ENCODE data around the gene ANO4.

ANO4 gene

DNA sequence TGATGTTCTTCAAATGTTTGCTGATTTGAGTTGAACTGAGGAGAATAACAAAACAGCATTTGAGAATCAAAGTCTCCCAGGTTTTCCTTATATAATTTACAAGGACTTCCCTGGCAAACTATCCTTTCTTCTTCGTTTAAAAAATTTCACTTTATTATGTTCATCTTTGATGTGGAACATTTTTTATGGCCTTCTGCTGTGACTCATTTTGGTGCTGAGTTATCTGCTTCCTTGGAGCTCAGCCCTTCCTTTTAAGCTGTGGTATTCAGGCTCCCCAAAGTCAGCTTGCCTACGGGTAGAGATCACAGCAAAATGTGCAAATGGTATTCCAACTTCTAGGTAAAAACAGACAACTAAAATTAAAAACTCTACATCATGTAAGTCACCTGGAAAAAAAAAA, 1.4 kb upstream of the ANO4 start:
- H3K36me3 ChIP-seq (replicated peaks in 1 of 2; ENCODE audit: control insufficient read depth in 2 of 2, insufficient read depth in 2 of 2, low read length in 2 of 2) = no peaks in the 10 kb centered on the region
- H3K9me3 ChIP-seq (replicated peaks in 1 of 2; ENCODE audit: control insufficient read depth in 2 of 2, insufficient read depth in 1 of 2, low read depth in 1 of 2, low read length in 2 of 2) = no peaks in the 10 kb centered on the region
- no peak overlapping the region for H3K18ac ChIP-seq (ENCODE audit: low read length)
- no peak overlapping the region for H4K8ac ChIP-seq (ENCODE audit: low read depth, low read length)
- H3K27me3 ChIP-seq (ENCODE audit: control insufficient read depth in 3 of 3, insufficient read depth in 3 of 3, low read depth in 1 of 3, low read length in 3 of 3) = peaks cover 0 to 7% (median 0%) of the 10 kb centered on the region in 3 experiments
- no peak overlapping the region for H3K9ac ChIP-seq (ENCODE audit: low read depth, low read length, poor library complexity)
- H2BK120ac ChIP-seq (ENCODE audit: low read depth, low read length) = no peak overlapping the region
- H4K91ac ChIP-seq (ENCODE audit: low read depth, low read length, poor library complexity) = no peak overlapping the region
- H3K4ac ChIP-seq (ENCODE audit: low read length) = no peak overlapping the region
- no peak overlapping the region for H3K14ac ChIP-seq (ENCODE audit: low read length)
- H3K4me3 ChIP-seq (ENCODE audit: low read length in 2 of 2) = no peak overlapping the region
- no peak overlapping the region for H2BK15ac ChIP-seq (ENCODE audit: low read length)
- H2AK5ac ChIP-seq (ENCODE audit: low read depth, low read length) = no peak overlapping the region
- H3K4me1 ChIP-seq (ENCODE audit: control insufficient read depth in 2 of 2, insufficient read depth in 1 of 2, low read depth in 1 of 2, low read length in 2 of 2) = peaks cover 11 to 12% of the 10 kb centered on the region in 2 donors
- H3K27ac ChIP-seq (replicated peaks; ENCODE audit: low read length) = no peak overlapping the region
- no peaks in the 10 kb centered on the region for H3K79me1 ChIP-seq (ENCODE audit: low read depth, low read length)
- no peak overlapping the region for H2BK12ac ChIP-seq (ENCODE audit: low read length)
- no peak overlapping the region for H2AFZ ChIP-seq (ENCODE audit: low read length)
- WGBS, 2 donors (ENCODE audit: extremely low coverage in 2 of 2, insufficient read length in 2 of 2, insufficient replicate concordance in 1 of 2) = no CpG with 5 or more reads among the region's 2 CpGs
- no peak overlapping the region for H2BK5ac ChIP-seq (ENCODE audit: low read length)
- no peak overlapping the region for H3K23ac ChIP-seq (ENCODE audit: low read depth, low read length, poor library complexity)
- DNase-seq (ENCODE audit: low spot score) = no peak
- H3K4me2 ChIP-seq (ENCODE audit: insufficient read depth, low read length, poor library complexity, severe bottlenecking) = no peak overlapping the region

DNA sequence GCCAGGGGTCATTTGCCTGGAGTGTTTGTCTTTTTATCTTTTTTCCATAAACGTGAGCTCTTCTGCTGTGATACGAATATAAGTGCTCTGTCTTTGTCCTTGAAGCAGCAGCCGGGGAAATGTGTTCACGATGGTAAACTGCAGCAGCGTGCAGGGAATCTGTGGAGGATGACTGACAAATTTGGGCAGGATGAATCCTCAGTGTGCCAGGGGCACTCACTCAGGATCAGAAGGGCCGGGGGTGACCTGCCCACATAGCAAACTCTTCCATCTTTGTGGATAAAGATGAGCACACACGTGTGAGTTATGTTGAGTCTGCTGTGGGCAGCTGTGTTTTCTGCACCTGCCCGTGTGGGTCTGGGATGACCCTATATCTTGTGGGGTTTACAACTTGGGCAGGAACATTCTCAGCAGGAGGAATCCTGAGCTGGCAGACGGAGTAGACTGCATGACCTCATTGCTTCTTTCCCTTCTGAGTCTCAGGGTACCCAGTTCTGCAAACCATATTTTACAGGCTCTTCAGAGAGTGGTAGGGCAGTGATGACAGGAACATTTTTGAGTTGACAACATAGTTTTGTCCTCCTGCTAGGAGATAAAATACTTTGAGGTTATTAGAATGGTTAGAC, 711 bp downstream of the ANO4 start:
- WGBS, 2 donors (ENCODE audit: extremely low coverage in 2 of 2, insufficient read length in 2 of 2, insufficient replicate concordance in 1 of 2) = no CpG with 5 or more reads among the region's 9 CpGs
- Histone ChIP-seq H2BK5ac (ENCODE audit: low read length) (no peak overlapping the region), H3K4me1 (ENCODE audit: control insufficient read depth in 2 of 2, insufficient read depth in 1 of 2, low read depth in 1 of 2, low read length in 2 of 2) (peaks cover 11 to 12% of the 10 kb centered on the region in 2 donors), H4K8ac (ENCODE audit: low read depth, low read length) (no peak overlapping the region), H3K9ac (ENCODE audit: low read depth, low read length, poor library complexity) (no peak overlapping the region), H2AFZ (ENCODE audit: low read length) (peak overlapping the region; percentile 91), H3K4me3 (ENCODE audit: low read length in 2 of 2) (peak overlapping the region in 1 of 2 donors; percentile 42), H2BK15ac (ENCODE audit: low read length) (no peak overlapping the region), H3K4me2 (ENCODE audit: insufficient read depth, low read length, poor library complexity, severe bottlenecking) (peak overlapping the region; percentile 27), H3K27ac (replicated peaks; ENCODE audit: low read length) (no peak overlapping the region), H2BK12ac (ENCODE audit: low read length) (no peak overlapping the region), H3K27me3 (ENCODE audit: control insufficient read depth in 3 of 3, insufficient read depth in 3 of 3, low read depth in 1 of 3, low read length in 3 of 3) (peaks cover 0 to 7% (median 0%) of the 10 kb centered on the region in 3 experiments), H3K14ac (ENCODE audit: low read length) (no peak overlapping the region), H3K4ac (ENCODE audit: low read length) (no peak overlapping the region), H3K23ac (ENCODE audit: low read depth, low read length, poor library complexity) (no peak overlapping the region), H4K91ac (ENCODE audit: low read depth, low read length, poor library complexity) (no peak overlapping the region), H3K18ac (ENCODE audit: low read length) (no peak overlapping the region), H2BK120ac (ENCODE audit: low read depth, low read length) (no peak overlapping the region), H3K79me1 (ENCODE audit: low read depth, low read length) (no peaks in the 10 kb centered on the region), H3K9me3 (replicated peaks in 1 of 2; ENCODE audit: control insufficient read depth in 2 of 2, insufficient read depth in 1 of 2, low read depth in 1 of 2, low read length in 2 of 2) (no peaks in the 10 kb centered on the region), H2AK5ac (ENCODE audit: low read depth, low read length) (no peak overlapping the region), H3K36me3 (replicated peaks in 1 of 2; ENCODE audit: control insufficient read depth in 2 of 2, insufficient read depth in 2 of 2, low read length in 2 of 2) (no peaks in the 10 kb centered on the region)
- no peak for DNase-seq (ENCODE audit: low spot score)

- no CpG with 5 or more reads among the region's 6 CpGs for WGBS, 2 donors (ENCODE audit: extremely low coverage in 2 of 2, insufficient read length in 2 of 2, insufficient replicate concordance in 1 of 2)
These were observed 1.2 kb downstream of the ANO4 start for GRCh38 chr12:100795800-100796179.

GRCh38 chr12:100796621-100797020, 2.0 kb downstream of the ANO4 start:
- H2BK120ac ChIP-seq (ENCODE audit: low read depth, low read length) = no peak overlapping the region
- H4K91ac ChIP-seq (ENCODE audit: low read depth, low read length, poor library complexity) = no peak overlapping the region
- no peaks in the 10 kb centered on the region for H3K9me3 ChIP-seq (replicated peaks in 1 of 2; ENCODE audit: control insufficient read depth in 2 of 2, insufficient read depth in 1 of 2, low read depth in 1 of 2, low read length in 2 of 2)
- H3K27me3 ChIP-seq (ENCODE audit: control insufficient read depth in 3 of 3, insufficient read depth in 3 of 3, low read depth in 1 of 3, low read length in 3 of 3) = peaks cover 0 to 7% (median 0%) of the 10 kb centered on the region in 3 experiments
- no peak overlapping the region for H3K18ac ChIP-seq (ENCODE audit: low read length)
- H2BK5ac ChIP-seq (ENCODE audit: low read length) = no peak overlapping the region
- H2BK12ac ChIP-seq (ENCODE audit: low read length) = no peak overlapping the region
- H4K8ac ChIP-seq (ENCODE audit: low read depth, low read length) = no peak overlapping the region
- no peak overlapping the region for H3K14ac ChIP-seq (ENCODE audit: low read length)
- no peaks in the 10 kb centered on the region for H3K36me3 ChIP-seq (replicated peaks in 1 of 2; ENCODE audit: control insufficient read depth in 2 of 2, insufficient read depth in 2 of 2, low read length in 2 of 2)
- DNase-seq (ENCODE audit: low spot score) = no peak
- H3K79me1 ChIP-seq (ENCODE audit: low read depth, low read length) = no peaks in the 10 kb centered on the region
- no peak overlapping the region for H2AFZ ChIP-seq (ENCODE audit: low read length)
- H2AK5ac ChIP-seq (ENCODE audit: low read depth, low read length) = no peak overlapping the region
- H3K4me1 ChIP-seq (ENCODE audit: control insufficient read depth in 2 of 2, insufficient read depth in 1 of 2, low read depth in 1 of 2, low read length in 2 of 2) = peaks cover 11 to 12% of the 10 kb centered on the region in 2 donors
- no peak overlapping the region for H3K23ac ChIP-seq (ENCODE audit: low read depth, low read length, poor library complexity)
- H3K9ac ChIP-seq (ENCODE audit: low read depth, low read length, poor library complexity) = no peak overlapping the region
- no peak overlapping the region for H2BK15ac ChIP-seq (ENCODE audit: low read length)
- H3K4me2 ChIP-seq (ENCODE audit: insufficient read depth, low read length, poor library complexity, severe bottlenecking) = no peak overlapping the region
- no peak overlapping the region for H3K27ac ChIP-seq (replicated peaks; ENCODE audit: low read length)
- no peak overlapping the region for H3K4ac ChIP-seq (ENCODE audit: low read length)
- H3K4me3 ChIP-seq (ENCODE audit: low read length in 2 of 2) = no peak overlapping the region
- WGBS, 2 donors (ENCODE audit: extremely low coverage in 2 of 2, insufficient read length in 2 of 2, insufficient replicate concordance in 1 of 2) = no CpG with 5 or more reads among the region's 3 CpGs

More at GRCh38 chr12:100795800-100796179, 1.2 kb downstream of the ANO4 start:
- Histone ChIP-seq H3K4ac (ENCODE audit: low read length) (no peak overlapping the region), H2BK12ac (ENCODE audit: low read length) (no peak overlapping the region), H2AK5ac (ENCODE audit: low read depth, low read length) (no peak overlapping the region), H3K79me1 (ENCODE audit: low read depth, low read length) (no peaks in the 10 kb centered on the region), H3K9me3 (replicated peaks in 1 of 2; ENCODE audit: control insufficient read depth in 2 of 2, insufficient read depth in 1 of 2, low read depth in 1 of 2, low read length in 2 of 2) (no peaks in the 10 kb centered on the region), H3K14ac (ENCODE audit: low read length) (no peak overlapping the region), H3K27ac (replicated peaks; ENCODE audit: low read length) (no peak overlapping the region), H3K9ac (ENCODE audit: low read depth, low read length, poor library complexity) (no peak overlapping the region), H2BK120ac (ENCODE audit: low read depth, low read length) (no peak overlapping the region), H4K8ac (ENCODE audit: low read depth, low read length) (no peak overlapping the region), H3K36me3 (replicated peaks in 1 of 2; ENCODE audit: control insufficient read depth in 2 of 2, insufficient read depth in 2 of 2, low read length in 2 of 2) (no peaks in the 10 kb centered on the region), H2BK5ac (ENCODE audit: low read length) (no peak overlapping the region), H3K4me3 (ENCODE audit: low read length in 2 of 2) (no peak overlapping the region), H2BK15ac (ENCODE audit: low read length) (no peak overlapping the region), H3K4me2 (ENCODE audit: insufficient read depth, low read length, poor library complexity, severe bottlenecking) (no peak overlapping the region), H3K4me1 (ENCODE audit: control insufficient read depth in 2 of 2, insufficient read depth in 1 of 2, low read depth in 1 of 2, low read length in 2 of 2) (peaks cover 11 to 12% of the 10 kb centered on the region in 2 donors), H3K27me3 (ENCODE audit: control insufficient read depth in 3 of 3, insufficient read depth in 3 of 3, low read depth in 1 of 3, low read length in 3 of 3) (peaks cover 0 to 7% (median 0%) of the 10 kb centered on the region in 3 experiments), H3K18ac (ENCODE audit: low read length) (no peak overlapping the region), H2AFZ (ENCODE audit: low read length) (no peak overlapping the region), H4K91ac (ENCODE audit: low read depth, low read length, poor library complexity) (no peak overlapping the region), H3K23ac (ENCODE audit: low read depth, low read length, poor library complexity) (no peak overlapping the region)
- DNase-seq (ENCODE audit: low spot score) = no peak
